Measurements from ENCODE around the gene PRXL2B. TPM values are rescaled to one million over a fixed set of nuclear protein-coding genes. Genes with fewer than 3 reads are reported as not detected.

PRXL2B gene
- total RNA-seq, 1 experiment from 2014 or later: 31.0 TPM

GRCh38 chr1:2555634-2556276 lies 30.8 kb upstream of the PRXL2B start:
- TSS peak; percentile 69 for BruUV-seq (replicated peaks)
- DNase-seq: peak; percentile 28
- Mint-ChIP-seq H3K4me3 (ENCODE audit: low read depth, unreplicated experiment) (peak overlapping the region; percentile 90), H3K36me3 (ENCODE audit: insufficient read depth, unreplicated experiment) (peaks cover 25% of the 10 kb centered on the region), H3K4me1 (ENCODE audit: low read depth, unreplicated experiment) (peaks cover 8% of the 10 kb centered on the region), H3K9me3 (ENCODE audit: low read depth, unreplicated experiment) (no peaks in the 10 kb centered on the region), H3K27me3 (ENCODE audit: unreplicated experiment) (no peaks in the 10 kb centered on the region), H3K27ac (ENCODE audit: unreplicated experiment) (peak overlapping the region; percentile 95)
- CTCF ChIA-PET: interaction anchor here (0.8 to 1.2 kb wide), 3 partner anchors 9 to 28 kb away, joined by 3 to 5 read pairs (median 3); no protein-coding TSS in a partner anchor
- TF ChIP-seq CTCF (IDR thresholded peaks at IDR 0.05; ENCODE audit: unreplicated experiment): no peak
- intact Hi-C loops (cut with micrococcal nuclease; ENCODE audit: unreplicated experiment): no loop called here

- TF ChIP-seq CTCF (IDR thresholded peaks at IDR 0.05; ENCODE audit: unreplicated experiment): no peak
- CTCF ChIA-PET: interaction anchor here (0.8 to 1.2 kb wide), 3 partner anchors 9 to 27 kb away, joined by 3 to 5 read pairs (median 3); no protein-coding TSS in a partner anchor
- peak within 1 kb of the TSS; percentile 95 for H3K27ac Mint-ChIP-seq (ENCODE audit: unreplicated experiment)
- H3K36me3 Mint-ChIP-seq (ENCODE audit: insufficient read depth, unreplicated experiment): peaks cover 28% of the 10 kb centered on the region
- no TSS peak for BruUV-seq (replicated peaks)
- peaks cover 8% of the 10 kb centered on the region for H3K4me1 Mint-ChIP-seq (ENCODE audit: low read depth, unreplicated experiment)
- H3K4me3 Mint-ChIP-seq (ENCODE audit: low read depth, unreplicated experiment): peak within 1 kb of the TSS; percentile 90
- no peaks in the 10 kb centered on the region for H3K9me3 Mint-ChIP-seq (ENCODE audit: low read depth, unreplicated experiment)
- peak; percentile 29 for DNase-seq
- no peaks in the 10 kb centered on the region for H3K27me3 Mint-ChIP-seq (ENCODE audit: unreplicated experiment)
- intact Hi-C loops (cut with micrococcal nuclease; ENCODE audit: unreplicated experiment): no loop called here
Measured at GRCh38 chr1:2556277-2556677, 30.3 kb upstream of the PRXL2B start, which contains the start of gene TNFRSF14. TSS of gene TNFRSF14 (plus strand) at chr1:2556371. CDS start at chr1:2556665, 294 bp downstream.

- CTCF ChIA-PET: interaction anchor here (1.2 kb wide), 1 partner anchor 18 kb away, joined by 5 read pairs; no protein-coding TSS in a partner anchor
- BruUV-seq (replicated peaks): TSS peak; percentile 61
- Mint-ChIP-seq H3K9me3 (ENCODE audit: low read depth, unreplicated experiment) (no peaks in the 10 kb centered on the region), H3K4me3 (ENCODE audit: low read depth, unreplicated experiment) (peak overlapping the region; percentile 90), H3K27me3 (ENCODE audit: unreplicated experiment) (no peaks in the 10 kb centered on the region), H3K27ac (ENCODE audit: unreplicated experiment) (peak overlapping the region; percentile 95), H3K4me1 (ENCODE audit: low read depth, unreplicated experiment) (peaks cover 8% of the 10 kb centered on the region), H3K36me3 (ENCODE audit: insufficient read depth, unreplicated experiment) (peaks cover 31% of the 10 kb centered on the region)
- peak; percentile 13 for TF ChIP-seq CTCF (IDR thresholded peaks at IDR 0.05; ENCODE audit: unreplicated experiment)
- intact Hi-C loops (cut with micrococcal nuclease; ENCODE audit: unreplicated experiment): no loop called here
- no peak for DNase-seq
Measured at GRCh38 chr1:2556678-2557481, 29.7 kb upstream of the PRXL2B start.

- no peak for TF ChIP-seq CTCF (IDR thresholded peaks at IDR 0.05; ENCODE audit: unreplicated experiment)
- no peaks in the 10 kb centered on the region for H3K9me3 Mint-ChIP-seq (ENCODE audit: low read depth, unreplicated experiment)
- no peak for DNase-seq
- BruUV-seq (replicated peaks): no TSS peak
- H3K27ac Mint-ChIP-seq (ENCODE audit: unreplicated experiment): no peak overlapping the region
- peaks cover 8% of the 10 kb centered on the region for H3K4me1 Mint-ChIP-seq (ENCODE audit: low read depth, unreplicated experiment)
- H3K4me3 Mint-ChIP-seq (ENCODE audit: low read depth, unreplicated experiment): peak overlapping the region; percentile 90
- no peaks in the 10 kb centered on the region for H3K27me3 Mint-ChIP-seq (ENCODE audit: unreplicated experiment)
- intact Hi-C loops (cut with micrococcal nuclease; ENCODE audit: unreplicated experiment): no loop called here
- CTCF ChIA-PET: no interaction called here
- H3K36me3 Mint-ChIP-seq (ENCODE audit: insufficient read depth, unreplicated experiment): peaks cover 31% of the 10 kb centered on the region
Measured at GRCh38 chr1:2557482-2558400, 28.8 kb upstream of the PRXL2B start.
